Measurements from ENCODE around the gene FOXE3.

DNA sequence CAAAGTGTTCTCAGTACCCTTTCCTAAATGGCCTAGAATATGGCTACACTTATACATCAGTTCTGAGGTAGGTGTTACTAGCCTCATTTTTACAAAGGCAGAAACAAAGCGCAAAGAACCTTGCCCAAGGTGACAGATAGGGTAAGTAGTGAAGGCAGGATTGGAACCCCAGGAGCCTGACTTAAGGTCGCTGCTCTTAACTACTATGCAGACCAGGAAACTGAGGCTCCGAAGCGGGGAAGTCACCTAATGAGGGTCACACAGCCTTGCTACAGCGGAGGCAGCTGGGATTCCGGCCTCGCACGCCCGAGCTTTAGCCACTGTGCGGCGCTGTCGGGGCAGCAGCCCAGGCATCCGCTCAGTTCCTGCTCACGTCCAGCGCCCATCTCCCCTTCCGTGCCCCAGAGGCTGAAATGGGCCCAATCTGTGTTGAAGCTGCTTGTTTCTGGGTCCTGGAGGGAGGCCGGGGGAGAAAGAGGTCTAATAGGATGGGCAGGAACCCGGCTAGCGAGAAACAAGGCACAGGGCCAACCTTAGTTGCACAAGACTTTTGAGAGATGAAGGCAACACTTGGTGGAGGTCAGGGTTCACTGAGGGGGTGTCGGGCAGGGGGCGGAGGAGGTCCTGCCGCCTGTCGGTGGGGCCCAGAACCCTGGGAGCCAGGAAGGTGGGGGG is 20.4 kb downstream of the FOXE3 start:
- TF ChIP-seq, protein P1, sequence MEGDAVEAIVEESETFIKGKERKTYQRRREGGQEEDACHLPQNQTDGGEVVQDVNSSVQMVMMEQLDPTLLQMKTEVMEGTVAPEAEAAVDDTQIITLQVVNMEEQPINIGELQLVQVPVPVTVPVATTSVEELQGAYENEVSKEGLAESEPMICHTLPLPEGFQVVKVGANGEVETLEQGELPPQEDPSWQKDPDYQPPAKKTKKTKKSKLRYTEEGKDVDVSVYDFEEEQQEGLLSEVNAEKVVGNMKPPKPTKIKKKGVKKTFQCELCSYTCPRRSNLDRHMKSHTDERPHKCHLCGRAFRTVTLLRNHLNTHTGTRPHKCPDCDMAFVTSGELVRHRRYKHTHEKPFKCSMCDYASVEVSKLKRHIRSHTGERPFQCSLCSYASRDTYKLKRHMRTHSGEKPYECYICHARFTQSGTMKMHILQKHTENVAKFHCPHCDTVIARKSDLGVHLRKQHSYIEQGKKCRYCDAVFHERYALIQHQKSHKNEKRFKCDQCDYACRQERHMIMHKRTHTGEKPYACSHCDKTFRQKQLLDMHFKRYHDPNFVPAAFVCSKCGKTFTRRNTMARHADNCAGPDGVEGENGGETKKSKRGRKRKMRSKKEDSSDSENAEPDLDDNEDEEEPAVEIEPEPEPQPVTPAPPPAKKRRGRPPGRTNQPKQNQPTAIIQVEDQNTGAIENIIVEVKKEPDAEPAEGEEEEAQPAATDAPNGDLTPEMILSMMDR (IDR thresholded peaks at IDR 0.05; ENCODE audit: low read depth, low read length, poor library complexity, severe bottlenecking): peak; percentile 97
- TF ChIP-seq EZH2phosphoT487 (IDR thresholded peaks at IDR 0.05; ENCODE audit: borderline replicate concordance, low read length): no peak
